Mesendoderm (in vitro differentiated cells): ENCODE measurements around the gene ZNF821.
"Not testable (repeated sequence)": the region's sequence is repeated elsewhere in the genome, so short reads cannot be mapped to it uniquely, and the experiment has no call there.

Experiments used
- DNase-seq: peaks from one replicate; pipeline ENCODE4 v3.0.0; 2013
- H2AK5ac ChIP-seq: 2 replicates; pipeline ENCODE4 v1.6.1; 2013; ENCODE audit warnings: low read length, inconsistent platforms
- H2BK120ac ChIP-seq: 2 replicates; pipeline ENCODE4 v1.6.1; 2013; ENCODE audit warnings: low read depth, mild to moderate bottlenecking, low read length, moderate library complexity, mixed read lengths
- H2BK15ac ChIP-seq: replicated peaks from 2 replicates; pipeline ENCODE4 v1.6.1; 2013; ENCODE audit warnings: low read depth, mild to moderate bottlenecking, moderate library complexity
- H2BK5ac ChIP-seq: 2 replicates; pipeline ENCODE4 v1.6.1; 2013; ENCODE audit warnings: low read length, inconsistent platforms
- H3K18ac ChIP-seq: 2 replicates; pipeline ENCODE4 v1.6.1; 2013; ENCODE audit warnings: mild to moderate bottlenecking, low read length, mixed read lengths
- H3K23ac ChIP-seq: one replicate; pipeline ENCODE4 v1.6.1; 2013; ENCODE audit warnings: low read length
- H3K27ac ChIP-seq: 2 replicates; pipeline ENCODE4 v1.5.1; 2013; ENCODE audit warnings: low read depth, mild to moderate bottlenecking, inconsistent platforms, low read length, moderate library complexity
- H3K27me3 ChIP-seq: 2 replicates; pipeline ENCODE4 v1.6.1; 2013; ENCODE audit warnings: low read length, control low read depth, mild to moderate bottlenecking, inconsistent platforms; ENCODE audit not compliant: insufficient read depth, poor library complexity
- H3K36me3 ChIP-seq: 2 replicates; pipeline ENCODE4 v1.6.1; 2013; ENCODE audit warnings: low read length, inconsistent platforms; ENCODE audit not compliant: control insufficient read depth, insufficient read depth
- H3K4ac ChIP-seq: one replicate; pipeline ENCODE4 v1.6.1; 2013; ENCODE audit warnings: low read depth, mild to moderate bottlenecking, low read length, moderate library complexity
- H3K4me1 ChIP-seq: 2 replicates; pipeline ENCODE4 v1.6.1; 2013; ENCODE audit warnings: low read depth, low read length, inconsistent platforms; ENCODE audit not compliant: control insufficient read depth
- H3K4me2 ChIP-seq: 2 replicates; pipeline ENCODE4 v1.6.1; 2013; ENCODE audit warnings: low read length
- H3K4me3 ChIP-seq: 2 replicates; pipeline ENCODE4 v1.5.1; 2013; ENCODE audit warnings: mild to moderate bottlenecking, low read length
- H3K56ac ChIP-seq: one replicate; pipeline ENCODE4 v1.6.1; 2013; ENCODE audit warnings: low read length
- H3K79me1 ChIP-seq: 2 replicates; pipeline ENCODE4 v1.6.1; 2013; ENCODE audit warnings: low read length, inconsistent platforms
- H3K79me2 ChIP-seq: 2 replicates; pipeline ENCODE4 v1.6.1; 2013; ENCODE audit warnings: mild to moderate bottlenecking, low read length; ENCODE audit not compliant: control insufficient read depth, insufficient read depth
- H3K9ac ChIP-seq: 2 replicates; pipeline ENCODE4 v1.6.1; 2013; ENCODE audit warnings: low read length, inconsistent platforms
- H4K5ac ChIP-seq: one replicate; pipeline ENCODE4 v1.6.1; 2013; ENCODE audit warnings: low read length
- H4K8ac ChIP-seq: one replicate; pipeline ENCODE4 v1.6.1; 2013; ENCODE audit warnings: low read depth, mild to moderate bottlenecking, control low read depth, low read length, moderate library complexity
- WGBS: extraction: QIAGEN DNeasy Blood & Tissue Kit; methylation state at CpG from one replicate; pipeline ENCODE4 v1.1.7; 2013; ENCODE audit warnings: low lambda C conversion rate, missing lambda C conversion rate; ENCODE audit not compliant: insufficient coverage; ENCODE audit errors: extremely low coverage; 5-methylcytosine and 5-hydroxymethylcytosine counted together

ZNF821 gene

GRCh38 chr16:71878911-71879310 lies 5.1 kb downstream of the ZNF821 start:
- Histone ChIP-seq H3K56ac (no peak overlapping the region), H3K36me3 (peaks cover 3% of the 10 kb centered on the region), H3K79me2 (no peaks in the 10 kb centered on the region), H3K9ac (no peak overlapping the region), H2AK5ac (no peak overlapping the region), H3K79me1 (peaks cover 2% of the 10 kb centered on the region), H4K5ac (no peak overlapping the region), H3K4me3 (no peak overlapping the region), H2BK15ac (no peak overlapping the region), H3K4me1 (peaks cover 6% of the 10 kb centered on the region), H3K23ac (no peak overlapping the region), H3K4me2 (no peak overlapping the region), H2BK120ac (no peak overlapping the region), H3K27me3 (no peaks in the 10 kb centered on the region), H3K18ac (no peak overlapping the region), H4K8ac (no peak overlapping the region), H2BK5ac (no peak overlapping the region), H3K27ac (no peak overlapping the region), H3K4ac (no peak overlapping the region)
- no peak for DNase-seq
- WGBS: no CpG with 5 or more reads among the region's 4 CpGs

- WGBS: no CpG with 5 or more reads among the region's 4 CpGs
- Histone ChIP-seq H3K4me2 (no peak overlapping the region), H2AK5ac (no peak overlapping the region), H4K8ac (no peak overlapping the region), H3K56ac (no peak overlapping the region), H3K18ac (no peak overlapping the region), H3K27ac (no peak overlapping the region), H3K9ac (no peak overlapping the region), H3K79me2 (no peaks in the 10 kb centered on the region), H2BK120ac (no peak overlapping the region), H3K4ac (no peak overlapping the region), H3K4me3 (no peak overlapping the region), H2BK5ac (no peak overlapping the region), H3K79me1 (no peaks in the 10 kb centered on the region), H3K36me3 (peaks cover 3% of the 10 kb centered on the region), H3K4me1 (no peaks in the 10 kb centered on the region), H4K5ac (no peak overlapping the region), H3K27me3 (no peaks in the 10 kb centered on the region), H3K23ac (no peak overlapping the region), H2BK15ac (no peak overlapping the region)
- DNase-seq: no peak
These were observed 10.8 kb downstream of the ZNF821 start for GRCh38 chr16:71873199-71873598.

GRCh38 chr16:71870818-71871217 lies 13.2 kb downstream of the ZNF821 start:
- no peaks in the 10 kb centered on the region for H3K79me1 ChIP-seq
- no peak overlapping the region for H3K23ac ChIP-seq
- H2AK5ac ChIP-seq: no peak overlapping the region
- no peak overlapping the region for H2BK5ac ChIP-seq
- H3K27ac ChIP-seq: no peak overlapping the region
- H3K18ac ChIP-seq: no peak overlapping the region
- peaks cover under 1% of the 10 kb centered on the region for H3K36me3 ChIP-seq
- no peak overlapping the region for H2BK120ac ChIP-seq
- no peak overlapping the region for H3K9ac ChIP-seq
- no CpG with 5 or more reads among the region's 2 CpGs for WGBS
- no peak overlapping the region for H3K4me3 ChIP-seq
- H2BK15ac ChIP-seq: no peak overlapping the region
- no peak for DNase-seq
- H3K4me1 ChIP-seq: no peaks in the 10 kb centered on the region
- no peak overlapping the region for H3K56ac ChIP-seq
- H3K4me2 ChIP-seq: no peak overlapping the region
- H4K8ac ChIP-seq: no peak overlapping the region
- H3K27me3 ChIP-seq: no peaks in the 10 kb centered on the region
- no peaks in the 10 kb centered on the region for H3K79me2 ChIP-seq
- H4K5ac ChIP-seq: no peak overlapping the region
- no peak overlapping the region for H3K4ac ChIP-seq

- no peak overlapping the region for H3K4me2 ChIP-seq
- H3K27ac ChIP-seq: no peak overlapping the region
- H2BK5ac ChIP-seq: no peak overlapping the region
- H4K5ac ChIP-seq: no peak overlapping the region
- H3K18ac ChIP-seq: no peak overlapping the region
- H3K23ac ChIP-seq: no peak overlapping the region
- DNase-seq: no peak
- H2AK5ac ChIP-seq: no peak overlapping the region
- no peaks in the 10 kb centered on the region for H3K79me1 ChIP-seq
- peaks cover 3% of the 10 kb centered on the region for H3K36me3 ChIP-seq
- H3K27me3 ChIP-seq: no peaks in the 10 kb centered on the region
- H3K4me3 ChIP-seq: no peak overlapping the region
- no peak overlapping the region for H4K8ac ChIP-seq
- H3K9ac ChIP-seq: no peak overlapping the region
- no peaks in the 10 kb centered on the region for H3K79me2 ChIP-seq
- no peaks in the 10 kb centered on the region for H3K4me1 ChIP-seq
- H2BK120ac ChIP-seq: no peak overlapping the region
- H3K4ac ChIP-seq: no peak overlapping the region
- H2BK15ac ChIP-seq: no peak overlapping the region
- no peak overlapping the region for H3K56ac ChIP-seq
- WGBS: no CpG with 5 or more reads among the region's 1 CpG
These were observed 14.9 kb downstream of the ZNF821 start for GRCh38 chr16:71869089-71869488.

GRCh38 chr16:71867939-71868338 lies 16.0 kb downstream of the ZNF821 start:
- no peak overlapping the region for H3K4me2 ChIP-seq

GRCh38 chr16:71867175-71867574 lies 16.8 kb downstream of the ZNF821 start:
- H2BK15ac ChIP-seq, H3K23ac ChIP-seq: not testable (repeated sequence)
- WGBS: no CpG with 5 or more reads among the region's 6 CpGs

More at GRCh38 chr16:71867939-71868338, 16.0 kb downstream of the ZNF821 start:
- Histone ChIP-seq H4K8ac (no peak overlapping the region), H3K27ac (no peak overlapping the region), H2AK5ac (no peak overlapping the region), H3K56ac (no peak overlapping the region), H3K4me1 (no peaks in the 10 kb centered on the region), H3K79me2 (no peaks in the 10 kb centered on the region), H4K5ac (no peak overlapping the region), H3K18ac (no peak overlapping the region), H2BK120ac (no peak overlapping the region), H3K79me1 (no peaks in the 10 kb centered on the region), H3K4me3 (no peak overlapping the region), H3K36me3 (peaks cover 3% of the 10 kb centered on the region), H3K4ac (no peak overlapping the region), H2BK15ac (no peak overlapping the region), H3K27me3 (no peaks in the 10 kb centered on the region), H3K23ac (no peak overlapping the region), H2BK5ac (no peak overlapping the region), H3K9ac (no peak overlapping the region)
- peak; percentile 45 for DNase-seq
- WGBS: no CpG with 5 or more reads among the region's 3 CpGs

More at GRCh38 chr16:71867175-71867574, 16.8 kb downstream of the ZNF821 start:
- not testable (repeated sequence) for DNase-seq, H2AK5ac ChIP-seq, H4K8ac ChIP-seq, H4K5ac ChIP-seq, H3K27me3 ChIP-seq, H3K4me2 ChIP-seq, H2BK120ac ChIP-seq, H3K4me3 ChIP-seq, H3K36me3 ChIP-seq, H3K79me1 ChIP-seq, H2BK5ac ChIP-seq, H3K27ac ChIP-seq, H3K9ac ChIP-seq, H3K4me1 ChIP-seq, H3K56ac ChIP-seq, H3K4ac ChIP-seq, H3K79me2 ChIP-seq, H3K18ac ChIP-seq
